Measurements from ENCODE around the gene WNK3.
A peak's percentile ranks its signal among the peaks of the same experiment; 100 is the strongest.
"Not testable (repeated sequence)": the region's sequence is repeated elsewhere in the genome, so short reads cannot be mapped to it uniquely, and the experiment has no call there.

The WNK3 gene

GRCh38 chrX:54357414-54358377, at the start of gene WNK3:
Gene WNK3, minus strand, starts transcription at chrX:54358046.
- peak; percentile 92 for DNase-seq

DNA sequence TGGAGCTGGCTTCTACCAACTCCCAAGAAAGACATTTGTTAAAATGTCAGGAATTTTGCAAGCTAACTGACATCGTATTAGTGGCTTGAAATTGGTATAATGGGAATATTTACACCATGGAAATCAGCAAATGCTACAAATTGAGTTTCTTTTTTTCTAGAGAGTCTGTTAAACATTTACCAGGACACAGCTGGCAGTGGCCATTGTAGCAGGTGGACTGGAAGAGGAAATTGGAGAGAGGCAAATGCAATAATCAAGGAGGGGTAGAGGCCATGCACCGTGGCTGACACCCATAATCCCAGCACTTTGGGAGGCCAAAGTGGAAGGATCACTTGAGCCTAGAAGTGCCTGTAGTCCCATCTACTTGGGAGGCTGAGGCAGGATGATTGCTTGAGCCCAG, 49.4 kb upstream of the WNK3 start:
- DNase-seq = no peak

DNA sequence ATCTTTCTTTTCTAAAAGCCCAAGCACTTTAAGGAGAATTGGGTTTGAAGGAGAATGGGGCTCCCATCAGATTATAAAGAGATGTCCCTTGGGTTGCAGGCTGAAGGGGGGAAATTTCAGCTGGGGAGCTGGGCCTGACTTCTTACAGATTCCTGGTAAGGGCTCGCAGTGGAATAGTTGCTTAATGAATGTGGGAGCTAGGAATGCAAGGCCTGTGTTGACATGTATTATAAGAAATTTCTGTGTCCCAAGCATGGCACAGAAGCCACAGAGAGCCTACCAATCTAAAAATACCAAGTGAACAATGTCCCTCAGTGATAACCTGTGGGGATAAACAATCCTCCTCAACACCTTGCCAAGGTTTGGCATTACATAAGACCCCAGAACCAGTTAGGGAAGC, 39.3 kb upstream of the WNK3 start:
- DNase-seq = no peak

GRCh38 chrX:54386314-54386713, 28.5 kb upstream of the WNK3 start:
- no peak for DNase-seq

DNA sequence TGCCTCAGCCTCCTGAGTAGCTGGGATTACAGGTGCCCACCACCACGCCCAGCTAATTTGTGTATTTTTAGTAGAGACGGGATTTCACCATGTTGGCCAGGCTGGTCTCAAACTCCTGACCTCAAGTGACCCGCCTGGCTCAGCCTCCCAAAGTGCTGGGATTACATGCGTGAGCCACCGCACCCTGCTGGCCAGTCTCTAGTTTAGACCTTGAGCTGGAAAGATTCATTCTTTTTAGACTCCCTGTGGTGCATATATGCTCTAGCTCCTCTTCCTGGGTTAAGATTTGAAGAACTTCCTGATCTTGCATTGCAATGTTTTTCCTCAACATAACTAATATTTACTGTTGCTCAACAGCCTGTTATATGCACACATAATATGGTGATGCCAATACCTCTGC, 26.8 kb upstream of the WNK3 start:
- DNase-seq = not testable (repeated sequence)

DNA sequence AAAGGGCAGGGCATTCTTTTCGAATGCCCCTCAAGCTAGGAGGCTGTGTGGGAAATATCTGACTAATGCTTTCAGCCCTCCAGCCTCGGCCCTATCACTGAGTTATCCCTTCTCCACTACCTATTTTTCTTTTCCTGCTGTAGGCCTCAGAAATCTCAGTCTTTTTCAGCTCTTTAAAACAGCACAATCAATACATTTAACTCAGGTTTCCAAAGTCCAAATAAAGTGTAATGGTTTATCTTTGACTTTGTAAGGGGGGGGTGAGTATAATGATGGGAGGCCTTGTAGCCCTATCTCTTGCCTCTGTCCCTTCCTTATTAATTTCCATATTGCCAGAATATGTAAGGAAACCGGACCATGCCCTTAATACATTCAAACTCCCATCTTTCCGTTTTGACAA, 1.6 kb upstream of the WNK3 start:
- no peak for DNase-seq

GRCh38 chrX:54358424-54359211, 772 bp upstream of the WNK3 start:
- peak; percentile 82 to 93 for DNase-seq

DNA sequence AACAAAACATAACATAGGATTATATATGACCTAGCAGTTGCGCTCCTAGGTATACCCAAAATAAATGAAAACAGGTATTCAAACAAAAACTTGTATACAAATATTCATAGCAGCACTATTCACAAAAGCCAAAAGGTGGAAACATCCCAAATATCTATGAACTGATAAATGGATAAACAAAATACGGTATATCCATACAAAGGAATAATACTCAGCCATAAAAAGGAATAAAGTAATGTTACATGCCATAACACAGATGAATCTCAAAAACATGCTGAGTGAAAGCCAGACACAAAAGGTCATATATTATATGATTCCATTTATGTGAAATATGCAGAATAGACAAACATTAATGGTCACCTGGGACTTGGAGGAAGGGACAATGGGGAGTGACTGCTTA, 5.2 kb downstream of the WNK3 start:
- DNase-seq = no peak

DNA sequence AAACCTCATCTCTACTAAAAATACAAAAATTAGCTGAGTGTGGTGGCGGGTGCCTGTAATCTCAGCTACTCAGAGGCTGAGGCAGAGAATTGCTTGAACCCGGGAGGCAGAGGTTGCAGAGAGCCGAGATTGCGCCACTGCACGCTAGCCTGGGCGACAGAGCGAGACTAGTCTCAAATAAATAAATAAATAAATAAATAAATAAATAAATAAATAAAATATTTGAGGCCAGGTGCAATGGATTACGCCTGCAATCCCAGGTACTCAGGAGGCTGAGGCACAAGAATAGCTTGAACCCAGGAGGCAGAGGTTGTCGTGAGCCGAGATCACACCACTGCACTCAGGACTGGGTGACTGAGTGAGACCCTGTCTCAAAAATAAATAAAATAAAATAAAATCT, 20.5 kb downstream of the WNK3 start:
- not testable (repeated sequence) for DNase-seq

- DNase-seq = no peak
These were observed 32.8 kb downstream of the WNK3 start for GRCh38 chrX:54325077-54325476.

- no peak for DNase-seq
These were observed 37.8 kb downstream of the WNK3 start for GRCh38 chrX:54320067-54320466.

GRCh38 chrX:54306379-54306778, 51.5 kb downstream of the WNK3 start:
- DNase-seq = no peak

DNA sequence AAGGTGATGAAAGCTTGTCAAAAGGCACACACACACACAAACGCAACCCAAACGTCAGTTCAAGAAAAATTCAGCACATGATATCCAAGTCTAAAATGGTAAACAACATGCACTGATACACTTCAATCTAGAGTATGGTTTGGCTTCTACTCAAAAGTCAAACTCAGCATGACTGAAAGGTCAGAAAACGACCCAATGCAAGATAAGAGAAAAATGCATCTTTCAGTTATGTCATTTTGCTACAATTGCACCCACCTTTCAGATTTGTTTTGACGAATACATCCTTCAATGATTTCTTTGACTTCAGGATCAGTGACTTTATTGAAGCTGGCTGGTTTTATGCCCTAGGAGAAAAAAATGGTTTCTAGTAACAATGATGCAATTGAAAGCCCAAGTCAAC, 56.3 kb downstream of the WNK3 start:
- no peak for DNase-seq

DNA sequence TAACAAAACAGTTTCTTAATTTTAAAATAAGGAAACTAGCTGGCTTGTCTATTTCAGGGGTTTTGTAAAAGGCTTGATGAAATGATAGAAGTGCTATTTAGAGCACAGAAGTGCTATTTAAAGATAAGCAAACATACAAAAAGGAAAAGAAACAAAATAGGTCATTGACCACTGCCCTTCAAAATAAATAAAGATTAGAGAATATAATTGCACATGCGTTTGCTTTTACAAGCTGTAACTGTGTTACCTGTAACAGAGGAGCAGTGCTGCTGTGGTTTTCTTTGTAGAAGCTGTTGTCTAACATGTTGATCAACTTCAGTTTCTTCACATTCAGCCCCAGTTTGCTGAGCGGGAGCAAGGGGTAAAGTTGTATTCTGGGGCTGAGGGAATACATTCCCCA, 63.5 kb downstream of the WNK3 start:
- no peak for DNase-seq

GRCh38 chrX:54292755-54293154, 65.1 kb downstream of the WNK3 start:
- no peak for DNase-seq

DNA sequence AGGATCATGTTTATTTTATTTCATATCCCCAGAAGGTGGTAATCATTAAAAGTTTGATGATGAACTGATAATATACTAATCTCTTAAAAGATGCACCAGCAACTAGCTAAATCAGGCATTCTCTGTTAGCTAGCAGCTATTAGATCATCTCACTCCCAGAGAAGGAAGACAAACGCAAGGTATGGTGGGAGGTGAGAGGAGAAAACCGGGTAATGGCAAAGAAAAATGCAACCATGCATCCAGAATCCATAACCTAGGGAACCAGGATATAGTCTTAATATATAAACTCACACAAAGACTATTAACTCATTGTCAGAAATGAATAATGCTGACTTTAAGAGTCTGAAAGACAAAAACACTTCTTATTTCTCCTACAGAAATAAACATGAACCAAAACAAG, 66.1 kb downstream of the WNK3 start:
- DNase-seq = no peak

GRCh38 chrX:54288968-54289367, 68.9 kb downstream of the WNK3 start:
- no peak for DNase-seq

- DNase-seq = no peak
These were observed 69.6 kb downstream of the WNK3 start for GRCh38 chrX:54288277-54288676.

DNA sequence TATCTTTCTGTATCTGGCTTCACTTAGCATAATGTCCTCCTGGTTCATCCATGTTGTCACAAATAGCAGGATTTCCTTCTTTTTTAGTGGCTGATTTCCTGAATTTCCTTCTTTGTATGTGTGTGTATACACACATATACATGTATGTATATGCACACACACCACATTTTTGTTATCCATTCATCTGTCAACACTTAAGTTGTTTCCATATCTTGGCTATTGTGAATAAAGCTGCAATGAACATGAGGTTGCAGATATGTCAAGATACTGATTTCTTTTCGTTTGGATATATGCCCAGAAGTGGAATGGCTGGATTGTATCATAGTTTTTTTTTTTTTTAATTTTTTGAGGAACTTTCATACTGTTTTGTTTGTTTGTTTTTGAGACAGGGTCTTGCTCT, 76.2 kb downstream of the WNK3 start:
- no peak for DNase-seq

- no peak for DNase-seq
These were observed 77.4 kb downstream of the WNK3 start for GRCh38 chrX:54280466-54280865.

DNA sequence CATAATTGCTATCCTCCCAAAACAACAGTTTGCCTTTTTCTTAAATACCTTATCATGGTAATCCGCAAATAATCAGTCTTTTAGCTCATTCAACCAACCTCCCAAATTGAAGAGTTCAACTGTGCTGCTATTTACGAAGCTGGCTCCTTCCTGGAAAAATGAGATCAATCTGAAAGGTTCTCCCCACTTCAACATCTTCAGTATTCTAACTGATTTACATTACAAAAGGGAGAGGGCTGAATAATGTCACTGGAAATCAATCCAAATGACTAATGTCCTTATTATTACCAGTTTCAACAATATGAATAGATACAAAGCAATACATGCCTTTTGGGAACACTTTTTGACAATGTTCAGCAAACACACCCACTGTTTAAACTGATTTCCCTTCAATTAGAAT, 86.2 kb downstream of the WNK3 start:
- DNase-seq = no peak

DNA sequence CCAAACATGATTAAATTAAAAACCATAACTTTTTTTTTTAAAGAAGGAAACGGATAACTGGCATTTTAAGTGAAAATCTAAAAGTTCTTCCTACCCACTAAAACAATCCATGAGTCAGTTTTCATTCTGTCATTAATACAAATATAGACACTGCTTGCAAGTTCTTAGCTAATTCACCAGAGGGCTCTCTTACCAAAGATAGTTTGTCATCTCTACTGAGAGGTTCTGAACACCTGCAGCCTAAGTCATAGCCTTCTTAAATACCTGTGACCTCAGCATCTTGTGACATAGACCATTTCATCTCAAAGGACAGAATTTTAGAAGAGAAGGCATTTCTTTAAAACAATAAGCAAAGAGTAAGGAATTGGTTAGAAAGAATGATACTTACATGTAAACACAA, 109.5 kb downstream of the WNK3 start:
- DNase-seq = peak in 1 of 2 experiments; percentile 44

GRCh38 chrX:54246866-54247265, 111.0 kb downstream of the WNK3 start:
- DNase-seq = no peak

DNA sequence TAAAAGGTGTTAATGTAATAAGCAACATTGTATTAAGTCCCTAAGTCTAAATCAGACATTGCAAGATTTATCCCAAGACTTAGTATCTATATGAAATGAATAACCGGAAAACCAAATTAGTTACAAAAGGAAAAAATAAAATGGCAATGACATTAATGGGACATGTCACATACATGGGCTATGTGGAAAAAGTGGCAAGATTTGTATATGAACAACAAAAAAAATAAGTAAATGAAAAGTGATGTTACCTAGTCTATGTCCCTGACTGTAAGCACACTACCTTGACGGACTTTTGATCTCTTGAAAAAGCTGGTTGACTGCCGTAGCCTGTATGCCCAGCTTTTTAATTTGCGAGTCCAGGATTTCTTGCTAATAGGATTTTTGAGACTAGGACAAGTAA, 119.3 kb downstream of the WNK3 start:
- no peak for DNase-seq
